Fibroblast of lung (primary cell): ENCODE results near the gene CERKL. TPM values are rescaled to one million over a fixed set of nuclear protein-coding genes. Genes with fewer than 3 reads are reported as not detected.

Source experiments
- DNase-seq, 2 donors: peaks; one replicate each; pipeline versions ENCODE4 v3.0.0 to v3.0.0-alpha.2; 2010; ENCODE audit warnings: low read depth in 2 of 2
- H2AFZ ChIP-seq: 2 replicates; pipeline ENCODE4 v1.5.1; 2012; ENCODE audit warnings: low read length, control low read depth, inconsistent platforms
- H3K27ac ChIP-seq: 2 replicates; pipeline ENCODE4 v1.5.1; 2011; ENCODE audit warnings: low read length, control low read depth; ENCODE audit not compliant: insufficient read depth
- H3K27me3 ChIP-seq: 2 replicates; pipeline ENCODE4 v1.5.1; 2011; ENCODE audit warnings: mild to moderate bottlenecking, low read length; ENCODE audit not compliant: control insufficient read depth, insufficient read depth
- H3K36me3 ChIP-seq: 2 replicates; pipeline ENCODE4 v1.5.1; 2011; ENCODE audit warnings: low read length; ENCODE audit not compliant: control insufficient read depth, insufficient read depth
- H3K4me1 ChIP-seq: 2 replicates; pipeline ENCODE4 v1.5.1; 2011; ENCODE audit warnings: low read length; ENCODE audit not compliant: control insufficient read depth, insufficient read depth; ENCODE audit errors: extremely low read depth
- H3K4me2 ChIP-seq: 2 replicates; pipeline ENCODE4 v1.5.1; 2011; ENCODE audit warnings: low read length, control low read depth; ENCODE audit not compliant: insufficient read depth; ENCODE audit errors: extremely low read depth
- H3K4me3 ChIP-seq, 4 experiments: fragments of 200-600 bp in 1 of 4; sonication (generic) in 1 of 4; replicated peaks in 1 of 4; 2 replicates each; pipeline ENCODE4 v1.5.1; 2011 to 2016; ENCODE audit warnings: low read length in 4 of 4, low read depth in 3 of 4, mild to moderate bottlenecking in 3 of 4, control low read depth in 2 of 4, inconsistent platforms in 1 of 4, mixed read lengths in 1 of 4; ENCODE audit not compliant: insufficient read depth in 1 of 4; ENCODE audit errors: control extremely low read depth in 1 of 4
- H3K79me2 ChIP-seq: 2 replicates; pipeline ENCODE4 v1.5.1; 2012; ENCODE audit warnings: mild to moderate bottlenecking, low read length, inconsistent platforms; ENCODE audit not compliant: control insufficient read depth, insufficient read depth
- H3K9ac ChIP-seq: 2 replicates; pipeline ENCODE4 v1.5.1; 2011; ENCODE audit warnings: mild to moderate bottlenecking, low read length, control low read depth; ENCODE audit not compliant: insufficient read depth
- H3K9me3 ChIP-seq: 2 replicates; pipeline ENCODE4 v1.5.1; 2012; ENCODE audit warnings: low read depth, low read length; ENCODE audit not compliant: control insufficient read depth, insufficient read depth
- H4K20me1 ChIP-seq: 2 replicates; pipeline ENCODE4 v1.5.1; 2011; ENCODE audit warnings: low read length; ENCODE audit not compliant: control insufficient read depth, insufficient read depth; ENCODE audit errors: extremely low read depth
- EZH2 ChIP-seq: IDR thresholded peaks from 2 replicates; pipeline ENCODE4 v1.5.1; 2012; ENCODE audit warnings: low read length, control low read depth, mild to moderate bottlenecking; ENCODE audit errors: missing control alignments
- polyA plus RNA-seq, 2 donors: library from polyadenylated mRNA; depleted of rRNA in 1 of 2; stranded (reverse) in 1 of 2; unstranded in 1 of 2; fragments of >200 nt; gene quantifications; 2 replicates each; pipeline ENCODE4 v1.2.1, GENCODE V29; 2011 to 2012; ENCODE audit warnings: missing spikeins in 1 of 2
- total RNA-seq: library from RNA; depleted of rRNA; stranded (reverse); fragments of >200 nt; gene quantifications from 2 replicates; pipeline ENCODE4 v1.2.1, GENCODE V29; 2014
- TF ChIP-seq, protein P1 (sequence below), 2 donors: IDR thresholded peaks in 1 of 2; conservative IDR thresholded peaks in 1 of 2; 1 replicate in 1 of 2; 2 replicates in 1 of 2; pipeline ENCODE4 v1.5.1; 2011 to 2012; ENCODE audit warnings: low read length in 2 of 2, control low read depth in 1 of 2, inconsistent platforms in 1 of 2, low read depth in 1 of 2, mild to moderate bottlenecking in 1 of 2

The CERKL gene
- total and polyA plus RNA-seq, 2 donors (not counting 1 experiment from before 2014, with no cell fraction given): 0.17 TPM; not detected in 1

DNA sequence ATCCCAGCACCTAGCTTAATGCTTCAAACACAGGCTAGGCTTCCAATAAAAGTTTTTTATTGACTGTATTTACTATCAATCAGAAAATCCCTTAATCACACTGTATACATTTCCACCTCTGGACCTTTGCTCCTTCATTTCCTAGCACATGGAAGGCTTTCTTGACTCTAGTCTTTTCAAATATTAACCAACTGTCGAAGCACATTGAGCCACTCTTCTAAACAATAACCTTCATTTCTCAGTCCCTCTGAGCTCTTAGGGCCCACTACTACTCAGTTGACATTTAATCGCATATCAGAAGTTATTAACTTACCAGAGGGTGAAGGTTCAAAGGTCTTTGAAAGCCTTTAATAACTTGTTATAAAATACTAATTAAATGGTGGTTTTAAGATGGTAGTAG, 37.4 kb downstream of the CERKL start:
- H4K20me1 ChIP-seq: no peaks in the 10 kb centered on the region
- no peak overlapping the region for H2AFZ ChIP-seq
- no peak overlapping the region for H3K4me2 ChIP-seq
- peaks cover 4% of the 10 kb centered on the region for H3K27me3 ChIP-seq
- H3K36me3 ChIP-seq: no peaks in the 10 kb centered on the region
- no peak overlapping the region for H3K27ac ChIP-seq
- no peak overlapping the region for H3K4me3 ChIP-seq
- H3K9me3 ChIP-seq: no peaks in the 10 kb centered on the region
- no peak for DNase-seq
- H3K79me2 ChIP-seq: no peaks in the 10 kb centered on the region
- H3K9ac ChIP-seq: no peak overlapping the region
- no peaks in the 10 kb centered on the region for H3K4me1 ChIP-seq
- no peak for TF ChIP-seq EZH2
- TF ChIP-seq, protein P1, sequence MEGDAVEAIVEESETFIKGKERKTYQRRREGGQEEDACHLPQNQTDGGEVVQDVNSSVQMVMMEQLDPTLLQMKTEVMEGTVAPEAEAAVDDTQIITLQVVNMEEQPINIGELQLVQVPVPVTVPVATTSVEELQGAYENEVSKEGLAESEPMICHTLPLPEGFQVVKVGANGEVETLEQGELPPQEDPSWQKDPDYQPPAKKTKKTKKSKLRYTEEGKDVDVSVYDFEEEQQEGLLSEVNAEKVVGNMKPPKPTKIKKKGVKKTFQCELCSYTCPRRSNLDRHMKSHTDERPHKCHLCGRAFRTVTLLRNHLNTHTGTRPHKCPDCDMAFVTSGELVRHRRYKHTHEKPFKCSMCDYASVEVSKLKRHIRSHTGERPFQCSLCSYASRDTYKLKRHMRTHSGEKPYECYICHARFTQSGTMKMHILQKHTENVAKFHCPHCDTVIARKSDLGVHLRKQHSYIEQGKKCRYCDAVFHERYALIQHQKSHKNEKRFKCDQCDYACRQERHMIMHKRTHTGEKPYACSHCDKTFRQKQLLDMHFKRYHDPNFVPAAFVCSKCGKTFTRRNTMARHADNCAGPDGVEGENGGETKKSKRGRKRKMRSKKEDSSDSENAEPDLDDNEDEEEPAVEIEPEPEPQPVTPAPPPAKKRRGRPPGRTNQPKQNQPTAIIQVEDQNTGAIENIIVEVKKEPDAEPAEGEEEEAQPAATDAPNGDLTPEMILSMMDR (conservative IDR thresholded peaks at IDR 0.05 in 1 of 2, IDR thresholded peaks at IDR 0.05 in 1 of 2; ENCODE audit: low read depth in 1 of 2, low read length in 2 of 2): no peak

GRCh38 chr2:181616715-181617114, 40.2 kb downstream of the CERKL start:
- Histone ChIP-seq H3K4me2 (no peak overlapping the region), H3K36me3 (no peaks in the 10 kb centered on the region), H3K27me3 (no peaks in the 10 kb centered on the region), H3K9ac (no peak overlapping the region), H3K4me1 (no peaks in the 10 kb centered on the region), H2AFZ (no peak overlapping the region), H4K20me1 (no peaks in the 10 kb centered on the region), H3K79me2 (no peaks in the 10 kb centered on the region), H3K27ac (no peak overlapping the region), H3K4me3 (no peak overlapping the region), H3K9me3 (no peaks in the 10 kb centered on the region)
- TF ChIP-seq EZH2: no peak
- DNase-seq: no peak

- Histone ChIP-seq H3K27me3 (no peaks in the 10 kb centered on the region), H3K27ac (no peak overlapping the region), H2AFZ (no peak overlapping the region), H4K20me1 (no peaks in the 10 kb centered on the region), H3K4me2 (no peak overlapping the region), H3K4me1 (no peaks in the 10 kb centered on the region), H3K9me3 (no peaks in the 10 kb centered on the region), H3K4me3 (no peak overlapping the region), H3K79me2 (no peaks in the 10 kb centered on the region), H3K36me3 (no peaks in the 10 kb centered on the region), H3K9ac (no peak overlapping the region)
- TF ChIP-seq, protein P1 (conservative IDR thresholded peaks at IDR 0.05 in 1 of 2, IDR thresholded peaks at IDR 0.05 in 1 of 2; ENCODE audit: low read depth in 1 of 2, low read length in 2 of 2): no peak
- no peak for TF ChIP-seq EZH2
- no peak for DNase-seq
These were observed 41.8 kb downstream of the CERKL start for GRCh38 chr2:181614874-181615638.
